SKM-1 treated with dmso at 0.1 percent for 144 hours (cell line): Measurements from ENCODE around the gene RHBDD1.
A peak's percentile ranks its signal among the peaks of the same experiment; 100 is the strongest.

Source experiments
- DNase-seq: peaks from one replicate; lab custom pipeline; 2025; ENCODE audit not compliant: unreplicated experiment; lab: John Stamatoyannopoulos, UW

Gene RHBDD1

DNA sequence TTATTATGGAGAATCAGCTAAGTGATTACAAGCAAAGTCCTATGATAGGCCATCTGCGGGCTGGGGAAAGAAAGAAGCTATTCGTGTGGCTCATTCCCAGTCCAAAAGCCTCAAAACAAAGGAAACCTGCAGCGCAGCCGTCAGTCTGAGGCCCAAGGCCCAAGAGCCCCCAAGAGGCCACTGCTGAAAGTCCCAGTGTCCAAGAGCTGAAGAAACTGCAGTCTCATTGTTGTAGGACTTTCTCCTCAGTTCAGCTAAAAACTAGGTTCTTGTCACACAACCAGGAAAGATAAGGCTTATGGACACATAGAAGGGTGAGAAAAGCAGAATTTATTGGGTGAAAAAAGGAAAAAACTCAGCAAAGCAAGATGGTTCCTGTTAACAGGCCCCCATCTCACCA, 143.2 kb downstream of the RHBDD1 start:
- no peak for DNase-seq

DNA sequence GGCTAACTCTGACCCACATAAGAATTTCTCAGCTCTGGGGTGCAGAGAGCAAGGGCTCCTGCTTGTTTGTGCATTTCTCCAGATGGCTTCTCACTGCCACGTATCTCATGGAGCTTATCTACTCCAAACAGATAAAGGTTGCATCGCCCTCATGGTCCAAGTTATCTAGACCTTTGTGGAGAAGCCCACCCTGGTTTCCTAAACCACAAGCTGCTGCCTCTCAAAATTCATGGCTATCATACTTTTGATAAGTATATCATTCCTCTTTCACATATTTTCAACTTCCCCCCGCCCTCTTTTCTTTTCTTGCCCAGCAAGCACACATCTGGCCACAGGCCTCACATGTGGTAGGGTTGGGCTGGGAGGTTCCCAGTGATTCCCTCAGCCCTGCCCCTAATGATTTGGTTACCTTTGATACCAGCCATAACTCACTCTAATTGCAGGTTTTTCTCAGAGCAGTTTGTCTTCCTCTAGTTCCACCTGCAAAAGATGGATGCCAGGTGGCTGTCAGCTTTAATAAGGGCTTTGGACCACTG, 146.0 kb downstream of the RHBDD1 start:
- DNase-seq, result no peak

DNA sequence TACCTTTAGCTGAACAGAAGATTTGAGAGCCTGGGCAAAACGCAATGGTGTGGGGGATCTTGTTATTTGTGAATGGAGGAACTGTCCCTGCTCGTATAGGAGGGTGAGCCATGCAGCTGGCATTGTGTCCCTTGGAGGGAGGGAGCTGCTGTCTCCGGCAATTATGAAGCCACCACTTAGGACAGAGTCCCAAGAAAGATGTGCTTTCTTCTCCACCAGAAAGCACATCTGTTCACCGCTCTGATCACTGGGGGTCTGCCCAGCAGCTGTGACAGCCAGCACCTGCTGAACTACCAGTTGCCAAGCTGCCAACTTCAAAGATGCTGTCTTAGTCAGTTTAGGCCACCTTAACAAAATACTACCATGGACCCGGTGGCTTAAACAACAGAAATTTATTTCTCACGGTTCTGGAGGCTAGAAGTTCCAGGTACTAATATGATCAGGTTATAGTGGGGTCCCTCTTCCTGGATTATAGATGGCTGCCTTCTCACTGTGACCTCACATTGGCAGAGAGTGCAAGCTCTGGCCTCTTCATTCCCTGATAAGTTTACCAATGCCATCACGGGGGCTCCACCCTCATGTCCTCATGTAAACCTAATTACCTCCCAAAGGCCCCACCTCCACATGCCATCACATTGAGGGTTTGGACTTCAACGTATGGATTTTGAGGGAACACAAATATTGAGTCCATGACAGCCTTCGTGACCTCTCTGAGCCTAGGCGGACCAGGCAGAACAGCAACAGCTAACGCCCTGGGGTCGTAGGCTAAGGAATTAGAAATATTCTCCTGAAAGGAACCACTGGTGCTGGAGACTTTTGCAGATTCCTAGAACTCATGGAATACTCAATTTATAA, 148.3 kb downstream of the RHBDD1 start:
- no peak for DNase-seq

DNA sequence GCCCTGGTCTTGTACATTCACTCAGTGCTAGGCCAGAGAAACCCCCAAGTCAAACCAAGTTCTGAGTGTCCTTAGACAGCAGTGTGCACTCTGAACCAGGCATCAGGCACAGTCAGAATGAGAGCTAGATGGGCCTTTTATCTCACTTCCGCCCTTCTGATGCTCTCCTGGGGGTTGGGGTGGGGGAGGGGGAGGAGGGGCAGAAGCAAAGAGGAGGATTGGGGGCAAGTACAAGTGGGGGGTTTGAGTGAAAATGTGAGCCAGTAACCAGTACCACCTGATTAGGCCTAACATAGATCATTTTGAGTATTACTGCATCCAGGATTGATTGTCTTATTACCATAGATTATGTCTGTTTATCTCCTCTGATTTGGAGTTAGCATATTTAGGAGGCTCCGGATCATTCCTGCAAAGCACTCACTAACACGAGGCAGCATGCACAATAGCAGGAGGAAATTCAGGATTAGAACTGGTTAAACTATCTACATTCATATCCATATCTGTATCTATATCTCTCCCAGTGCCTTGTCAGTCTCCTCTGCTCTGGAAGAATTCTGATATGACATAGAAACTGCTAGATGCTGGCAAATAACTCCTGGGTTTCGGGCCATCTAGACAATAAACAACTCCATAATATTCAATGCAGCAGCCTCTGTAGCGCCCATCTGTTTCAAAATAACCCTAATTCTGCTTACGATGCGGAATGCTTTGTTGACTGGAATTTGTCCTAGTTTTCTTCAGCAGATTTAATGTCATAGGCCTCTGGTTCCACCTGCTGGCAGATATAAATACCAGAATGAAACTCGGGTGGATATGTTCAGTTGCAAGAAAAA, 149.1 kb downstream of the RHBDD1 start:
- DNase-seq, result peak; percentile 7

DNA sequence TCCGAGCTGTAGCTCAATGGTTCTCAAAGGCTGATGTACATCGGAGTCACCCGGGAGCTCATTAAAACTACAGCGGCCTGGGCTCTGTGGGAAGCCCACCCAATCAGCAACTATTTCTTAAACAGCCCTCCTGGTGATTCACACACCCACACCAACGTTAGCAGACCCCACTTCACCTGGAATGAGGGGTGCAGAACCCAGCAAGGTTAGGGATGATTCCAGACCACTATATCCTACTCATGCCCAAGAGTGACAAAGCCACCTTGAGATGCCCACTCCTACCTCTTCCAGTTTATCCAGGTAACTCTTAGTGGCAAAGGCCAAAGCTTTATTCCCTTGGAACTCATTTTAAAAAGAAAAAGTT, 149.7 kb downstream of the RHBDD1 start:
- no peak for DNase-seq

DNA sequence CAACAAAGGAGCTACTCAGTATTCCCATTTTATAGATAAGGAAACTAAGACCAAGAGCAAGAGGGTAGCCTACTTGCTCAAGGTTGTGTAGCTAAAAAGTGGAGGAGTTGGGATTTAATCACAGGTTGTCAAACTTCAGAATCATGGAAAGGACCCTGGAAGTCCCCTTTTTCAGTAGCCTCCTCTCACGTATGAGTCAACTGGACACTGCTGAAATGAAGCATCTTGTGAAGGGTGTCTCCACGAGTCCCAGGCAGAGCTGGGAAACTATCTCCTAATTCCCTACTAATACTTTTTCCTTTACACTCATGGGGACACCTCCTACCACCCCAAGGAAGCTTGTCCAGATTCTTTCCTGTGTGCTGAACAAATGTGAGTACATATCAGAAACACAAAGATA, 155.8 kb downstream of the RHBDD1 start:
- DNase-seq, result no peak

DNA sequence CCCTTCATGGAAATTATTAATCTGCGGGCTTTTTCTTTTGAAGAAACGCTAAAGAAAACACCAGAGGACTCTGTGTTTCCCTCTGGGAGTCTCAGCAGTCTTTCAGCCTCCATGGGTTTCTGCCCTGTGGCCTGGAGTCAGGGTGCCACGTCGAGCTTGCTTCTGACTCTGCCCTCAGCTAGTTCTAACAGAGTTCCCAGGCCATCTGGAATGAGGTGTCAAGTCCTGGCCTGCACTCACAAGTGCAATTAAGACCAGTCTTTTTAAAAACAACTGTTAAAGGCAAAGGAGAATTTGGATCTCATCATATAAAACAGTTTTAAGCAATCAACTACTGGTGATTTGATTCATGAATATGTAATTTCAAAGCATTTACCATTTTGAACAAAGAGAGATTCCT, 157.3 kb downstream of the RHBDD1 start:
- DNase-seq, result no peak

DNA sequence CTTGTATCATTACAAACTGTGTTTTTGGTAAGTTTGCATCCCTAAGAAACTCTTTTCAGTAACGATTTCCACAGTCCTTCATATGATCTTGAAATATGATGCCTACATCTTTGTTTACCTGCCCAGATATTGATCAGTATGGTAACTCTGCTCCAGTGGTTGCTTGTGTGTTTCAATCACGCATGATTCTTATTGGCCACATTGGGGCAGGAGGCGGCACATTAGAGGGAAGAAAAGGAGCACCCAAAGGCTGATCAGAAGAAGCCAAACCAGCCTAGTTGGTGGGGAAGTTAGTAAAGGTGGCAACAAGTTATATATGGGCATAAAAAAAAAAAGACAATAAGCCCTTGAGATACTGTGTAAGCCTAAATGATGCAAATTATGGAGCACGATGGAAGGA, 158.9 kb downstream of the RHBDD1 start:
- DNase-seq, result no peak

DNA sequence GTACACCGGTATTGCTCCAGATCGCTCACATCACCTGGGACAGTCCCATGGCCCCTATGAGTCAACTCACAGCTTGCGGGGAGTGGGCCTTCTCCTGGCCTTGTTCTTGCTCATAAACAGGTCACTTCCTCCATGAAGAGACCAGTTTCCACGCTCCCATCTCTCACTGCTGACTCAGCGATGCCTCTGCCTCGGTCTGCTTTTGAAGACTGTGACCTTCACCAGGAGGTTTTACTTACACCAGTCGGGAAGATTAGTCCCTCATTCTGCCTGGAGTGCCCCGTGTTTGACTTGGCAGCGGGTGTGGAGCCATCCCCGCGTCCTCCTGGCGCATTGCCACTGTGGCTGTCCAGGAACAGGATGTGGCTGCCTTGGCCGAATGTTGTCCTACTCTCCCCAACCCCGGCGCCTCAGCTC, 159.8 kb downstream of the RHBDD1 start:
- no peak for DNase-seq

DNA sequence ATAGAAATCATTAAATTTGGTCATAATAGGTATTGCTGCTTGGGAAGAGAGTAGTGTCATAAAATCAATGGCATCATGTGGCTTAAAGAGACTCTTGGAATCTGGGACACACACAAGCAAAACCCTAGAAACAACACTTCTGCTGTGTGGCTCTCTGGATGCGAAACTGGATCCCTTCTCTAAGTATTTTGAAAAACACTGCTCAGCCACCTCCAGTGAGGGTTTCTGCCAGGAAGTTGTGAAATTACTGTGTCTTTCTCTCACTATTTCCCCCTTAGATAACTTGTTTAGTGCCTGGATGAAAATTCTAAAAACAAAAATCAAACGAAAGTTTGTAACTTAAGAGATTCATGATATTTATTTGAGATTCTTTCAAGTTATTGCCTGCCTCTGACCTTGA, 163.8 kb downstream of the RHBDD1 start:
- no peak for DNase-seq

DNA sequence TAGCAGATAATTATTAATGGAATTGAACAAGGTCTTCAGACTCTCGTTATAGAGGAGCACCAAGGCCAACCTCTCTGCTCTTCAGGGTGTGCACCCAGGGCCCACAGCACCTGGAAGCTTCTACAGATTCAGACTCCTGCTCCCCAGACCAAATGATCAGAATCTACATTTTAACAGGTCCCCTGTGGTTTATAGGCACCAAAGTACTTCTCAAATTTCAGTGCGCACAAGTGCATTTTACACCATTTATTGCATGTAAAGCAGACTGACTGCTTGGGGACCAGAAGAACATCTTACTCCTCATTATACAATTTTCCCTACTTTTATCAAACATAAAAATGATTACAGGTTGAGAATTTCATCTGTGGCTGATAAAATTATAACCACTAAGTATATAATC, 164.3 kb downstream of the RHBDD1 start:
- DNase-seq, result no peak

DNA sequence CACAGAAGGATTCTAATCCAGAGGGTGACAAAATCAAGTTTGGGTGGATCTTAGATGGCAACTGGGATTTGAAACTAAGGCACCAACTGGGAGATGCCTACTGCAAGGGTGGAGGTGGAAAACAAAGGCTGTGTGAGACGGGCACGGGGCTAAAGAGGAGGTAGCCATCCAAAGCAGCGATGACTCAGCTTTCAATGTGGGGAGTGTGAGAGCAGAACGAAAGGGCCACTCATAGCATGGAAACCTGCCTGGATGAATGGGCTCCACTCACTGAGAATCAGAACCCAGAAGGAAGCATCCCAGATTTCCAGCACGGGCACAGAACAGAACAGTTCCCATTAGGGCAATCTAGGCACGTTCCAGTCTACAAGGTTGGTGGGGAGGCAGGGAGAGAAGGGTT, 168.6 kb downstream of the RHBDD1 start:
- no peak for DNase-seq

DNA sequence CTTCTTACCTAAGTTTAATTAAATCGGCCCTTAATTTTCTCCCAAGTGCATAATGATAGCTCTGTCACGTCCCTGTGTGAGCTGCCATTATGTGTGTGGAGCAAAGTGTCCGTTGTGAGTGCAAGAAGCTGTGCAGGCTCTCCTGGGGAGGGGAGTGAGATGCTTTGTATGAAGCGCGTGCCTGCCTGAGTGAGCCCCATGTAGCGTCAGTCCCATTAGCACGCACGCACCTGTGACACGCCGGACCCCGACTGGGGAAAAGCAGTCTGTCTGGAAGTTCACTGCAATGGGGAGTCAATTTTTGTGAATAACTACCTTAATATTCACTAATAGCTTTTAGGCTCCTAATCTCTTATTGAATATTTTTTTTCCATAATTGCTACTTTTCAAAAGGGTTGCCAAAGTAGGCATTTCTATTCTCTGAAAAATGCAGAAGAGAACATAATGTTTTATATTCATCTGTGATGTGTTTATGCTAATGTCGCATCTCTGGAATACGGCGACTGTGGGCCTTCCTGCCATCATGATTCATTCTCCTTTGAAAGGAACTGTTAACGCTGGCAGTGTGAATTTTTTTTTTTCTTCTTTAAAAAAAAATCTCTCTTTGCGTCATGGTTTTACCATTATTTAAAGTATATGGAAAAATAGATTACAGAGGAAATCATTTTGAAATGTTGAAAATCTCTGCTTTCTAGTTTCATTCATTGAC, 170.5 kb downstream of the RHBDD1 start:
- no peak for DNase-seq

DNA sequence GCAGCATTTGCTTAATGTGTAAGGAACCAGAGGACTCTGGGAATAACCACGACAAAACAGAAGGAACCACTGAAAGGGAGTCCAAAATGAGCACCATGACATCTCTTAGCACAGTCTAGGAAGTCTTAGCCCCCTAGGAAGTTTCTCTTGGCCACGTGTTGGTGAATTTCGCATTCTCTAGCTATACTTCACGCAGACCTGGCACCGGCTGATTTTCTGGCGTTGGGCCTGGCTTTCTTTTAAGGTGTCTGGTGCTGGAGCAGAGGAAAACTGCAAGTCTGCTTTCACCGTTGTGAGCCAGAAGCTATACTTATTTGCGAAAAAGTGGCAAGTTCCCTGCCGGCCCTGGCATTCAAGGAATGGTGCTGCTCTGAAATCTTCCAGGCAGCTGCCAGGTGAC, 171.3 kb downstream of the RHBDD1 start:
- DNase-seq, result no peak

DNA sequence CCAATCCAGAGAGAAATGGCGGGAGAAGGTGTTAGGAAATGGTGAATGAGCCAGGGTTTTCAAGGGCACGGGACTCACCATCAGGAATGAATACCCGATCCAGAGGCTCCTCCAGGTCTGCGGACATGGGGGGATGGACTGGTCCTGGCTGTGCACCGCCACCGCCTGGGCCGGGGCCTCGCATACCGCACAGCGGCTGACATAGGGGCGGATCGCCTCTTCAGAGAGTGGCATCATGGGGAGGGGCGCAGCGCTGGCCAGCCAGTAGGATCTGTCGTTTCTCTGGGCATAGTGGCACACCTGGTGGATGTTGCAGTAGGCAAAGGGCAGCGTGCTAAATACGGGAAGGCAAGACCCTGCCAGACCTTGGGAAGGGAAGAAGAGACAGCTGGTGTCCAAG, 172.1 kb downstream of the RHBDD1 start:
- no peak for DNase-seq

DNA sequence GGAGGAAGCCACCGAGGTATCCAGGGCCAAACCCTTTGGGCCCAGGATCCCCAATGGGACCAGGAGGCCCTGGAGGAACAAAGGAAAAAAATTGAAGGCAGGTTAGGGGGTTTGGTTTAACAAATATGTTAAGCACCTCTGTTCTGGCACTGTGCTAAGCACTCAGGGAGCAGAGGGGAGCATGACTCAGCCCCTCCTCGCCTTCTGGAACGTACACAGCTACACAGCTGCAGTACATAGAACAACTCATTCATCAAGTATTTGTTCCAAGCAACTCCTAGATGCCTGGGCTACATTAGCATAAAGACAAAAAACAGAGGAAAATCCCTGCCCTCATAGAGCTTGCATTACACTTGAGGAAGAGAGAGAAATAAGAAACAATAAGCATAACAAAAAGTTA, 174.6 kb downstream of the RHBDD1 start:
- no peak for DNase-seq

DNA sequence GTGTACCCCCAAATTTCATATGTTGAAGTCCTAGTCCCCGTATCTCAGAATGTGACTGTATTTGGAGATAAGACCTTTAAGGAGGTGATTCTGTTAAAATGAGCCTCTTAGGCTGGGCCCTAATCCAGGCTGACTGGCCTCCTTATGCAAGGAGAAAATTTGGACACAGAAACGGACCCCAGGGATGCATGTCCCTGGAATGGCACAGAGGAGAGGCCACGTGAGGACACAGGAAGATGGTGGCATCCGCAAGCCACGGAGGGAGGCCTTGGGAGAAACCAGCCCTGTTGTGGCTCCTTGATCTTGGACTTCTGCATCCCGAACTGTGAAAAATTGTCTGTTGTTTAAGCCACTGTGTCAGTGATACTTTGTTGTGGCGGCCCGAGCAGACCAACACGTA, 177.5 kb downstream of the RHBDD1 start:
- DNase-seq, result no peak

DNA sequence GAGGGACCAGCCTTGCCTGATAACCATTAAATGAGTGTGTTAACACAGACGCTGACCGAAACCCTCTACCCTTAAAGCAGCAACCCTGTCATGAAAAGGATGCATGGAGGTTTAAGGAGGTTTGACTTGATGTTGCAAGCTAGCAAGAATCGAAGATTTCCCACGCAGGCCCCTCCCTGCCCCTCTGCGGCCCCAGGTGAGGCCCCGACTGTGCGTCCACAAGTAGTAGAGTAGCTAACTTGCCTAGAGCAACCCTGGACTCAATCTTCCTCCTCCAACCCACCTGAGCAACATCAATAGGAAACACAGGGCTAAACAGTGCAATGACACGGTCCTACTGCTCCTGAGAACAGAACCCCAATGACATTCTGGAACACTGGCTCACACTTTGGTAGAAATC, 178.0 kb downstream of the RHBDD1 start:
- no peak for DNase-seq

DNA sequence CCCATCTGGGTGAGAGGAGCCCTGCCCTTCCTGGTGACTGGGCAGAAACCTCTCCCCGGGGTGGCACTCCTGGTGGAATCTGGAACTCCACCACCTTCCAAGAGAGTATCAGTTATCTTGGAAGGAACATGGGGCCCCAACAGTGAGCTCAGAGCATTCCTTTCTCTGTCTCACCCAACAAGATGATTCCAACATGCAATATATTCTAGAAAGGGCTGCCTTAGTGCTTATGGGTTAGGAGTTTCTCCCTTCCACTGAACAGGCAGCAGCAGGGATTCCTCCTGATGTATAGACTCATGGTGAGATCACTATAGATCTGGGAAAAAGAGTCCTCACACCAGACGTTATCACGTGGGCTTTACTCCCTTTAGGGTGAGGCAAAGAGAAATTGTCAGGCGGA, 181.0 kb downstream of the RHBDD1 start:
- DNase-seq, result no peak

DNA sequence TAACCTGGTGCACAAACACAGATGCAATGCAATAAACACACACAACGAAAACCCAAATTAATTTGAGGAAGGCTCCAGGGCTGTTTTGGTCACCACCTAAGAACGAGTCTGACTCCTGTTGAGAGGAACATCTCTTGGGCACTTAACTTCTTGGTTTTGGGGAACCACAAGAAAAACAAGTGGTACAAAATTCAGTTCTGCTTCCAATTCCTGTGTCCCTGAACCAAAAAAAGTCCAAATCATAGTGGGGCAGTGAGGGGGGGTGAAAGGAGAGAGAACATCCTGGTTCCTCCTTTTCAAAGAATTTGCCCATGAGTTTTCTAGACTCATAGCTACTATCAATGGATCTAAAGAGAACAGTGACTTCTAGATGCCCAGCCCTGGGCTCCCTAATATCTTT, 184.6 kb downstream of the RHBDD1 start:
- DNase-seq, result no peak

DNA sequence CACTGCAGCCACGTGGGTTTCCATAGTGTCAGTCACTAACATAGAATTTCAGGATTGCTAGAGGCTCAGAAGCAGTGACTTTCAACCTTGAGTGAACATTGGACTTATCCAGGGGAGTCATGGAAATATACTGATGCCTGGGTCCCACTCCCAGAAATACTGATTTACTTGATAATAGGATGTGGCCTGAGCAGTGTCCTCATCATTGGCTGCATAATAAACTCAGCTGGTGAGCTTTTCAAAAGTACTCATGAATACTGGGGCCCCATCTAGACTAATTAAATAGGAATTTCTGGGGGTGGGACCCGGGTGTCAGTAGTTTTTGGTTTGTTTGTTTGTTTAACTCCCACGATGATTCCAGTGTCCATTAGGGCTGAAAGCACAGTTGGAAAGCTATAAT, 186.8 kb downstream of the RHBDD1 start:
- no peak for DNase-seq

DNA sequence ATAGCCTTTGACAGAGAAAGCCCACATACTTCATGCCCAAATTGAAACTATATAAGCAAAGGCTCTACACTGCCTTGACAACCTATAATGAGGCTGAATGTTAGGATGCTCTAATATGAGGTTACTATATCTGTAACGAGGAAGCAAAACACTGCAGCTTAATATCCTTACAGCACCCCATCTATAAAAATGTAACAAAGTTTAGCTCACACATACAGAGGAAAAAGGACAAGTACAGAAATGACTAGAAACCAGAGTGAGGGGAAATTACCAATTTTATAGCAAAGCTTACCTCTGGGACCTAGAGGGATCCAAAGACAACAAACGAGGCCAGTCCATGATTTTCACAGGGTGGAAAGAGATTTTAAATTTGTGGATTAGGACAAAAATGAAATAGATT, 189.7 kb downstream of the RHBDD1 start:
- DNase-seq, result no peak
